Spleen (tissue), 7 donors: ENCODE measurements around the gene GIN1.

ENCODE experiments used
- POLR2A ChIP-seq, 3 donors: fragments of 450-650 bp; IDR thresholded peaks; one replicate each; pipeline ENCODE4 v1.5.1; 2017; ENCODE audit warnings: antibody characterized with exemption in 3 of 3, mild to moderate bottlenecking in 1 of 3
- TF ChIP-seq, protein P1 (sequence below), 11 experiments: fragments of 200-600 bp in 7 of 11; fragments of 450-650 bp in 4 of 11; sonication (generic) in 4 of 11; IDR thresholded peaks in 8 of 11; conservative IDR thresholded peaks in 3 of 11; 1 replicate in 7 of 11; 2 replicates in 4 of 11; pipeline versions ENCODE4 v1.4.0 to v1.8.0; 2016 to 2021; ENCODE audit warnings: antibody characterized with exemption in 11 of 11, inconsistent platforms in 4 of 11, mild to moderate bottlenecking in 1 of 11
- donor health status: DM: no; HTN: no; CAD: no; lungs with moderate emphysema.
- donor health status: DM: no; HTN: no; CAD: no.
- donor health status: DM: no; HTN: no; CAD: no.

DNA sequence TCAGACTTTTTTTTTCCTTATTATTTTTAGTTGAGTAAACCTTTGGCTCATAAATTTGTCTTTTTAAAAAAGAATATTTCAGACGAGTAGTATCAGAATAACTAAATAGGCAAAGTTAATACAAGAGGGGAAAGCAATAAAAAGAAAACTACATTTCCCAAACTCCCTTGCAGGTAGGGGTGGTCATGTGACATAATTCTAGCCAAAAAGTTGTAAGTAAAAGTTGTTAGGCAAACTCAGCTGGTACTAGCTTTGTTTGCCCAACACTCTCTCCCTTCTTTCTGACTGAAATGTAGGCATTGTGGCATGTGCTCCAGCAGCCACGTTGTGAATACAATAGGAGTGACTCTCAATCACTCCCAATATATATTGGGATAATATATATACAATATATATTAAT is 20.9 kb downstream of the GIN1 start:
- TF ChIP-seq, protein P1, sequence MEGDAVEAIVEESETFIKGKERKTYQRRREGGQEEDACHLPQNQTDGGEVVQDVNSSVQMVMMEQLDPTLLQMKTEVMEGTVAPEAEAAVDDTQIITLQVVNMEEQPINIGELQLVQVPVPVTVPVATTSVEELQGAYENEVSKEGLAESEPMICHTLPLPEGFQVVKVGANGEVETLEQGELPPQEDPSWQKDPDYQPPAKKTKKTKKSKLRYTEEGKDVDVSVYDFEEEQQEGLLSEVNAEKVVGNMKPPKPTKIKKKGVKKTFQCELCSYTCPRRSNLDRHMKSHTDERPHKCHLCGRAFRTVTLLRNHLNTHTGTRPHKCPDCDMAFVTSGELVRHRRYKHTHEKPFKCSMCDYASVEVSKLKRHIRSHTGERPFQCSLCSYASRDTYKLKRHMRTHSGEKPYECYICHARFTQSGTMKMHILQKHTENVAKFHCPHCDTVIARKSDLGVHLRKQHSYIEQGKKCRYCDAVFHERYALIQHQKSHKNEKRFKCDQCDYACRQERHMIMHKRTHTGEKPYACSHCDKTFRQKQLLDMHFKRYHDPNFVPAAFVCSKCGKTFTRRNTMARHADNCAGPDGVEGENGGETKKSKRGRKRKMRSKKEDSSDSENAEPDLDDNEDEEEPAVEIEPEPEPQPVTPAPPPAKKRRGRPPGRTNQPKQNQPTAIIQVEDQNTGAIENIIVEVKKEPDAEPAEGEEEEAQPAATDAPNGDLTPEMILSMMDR (IDR thresholded peaks at IDR 0.05 in 8 of 11, conservative IDR thresholded peaks at IDR 0.05 in 3 of 11): no peak
- TF ChIP-seq POLR2A (IDR thresholded peaks at IDR 0.05): no peak
